ENCODE data around the gene RASA2.

The RASA2 gene

GRCh38 chr3:141600331-141600730 lies 113.5 kb downstream of the RASA2 start:
- Histone ChIP-seq H3K4me1 (no peaks in the 10 kb centered on the region), H3K9me3 (replicated peaks in 1 of 11) (peaks cover 13 to 39% (median 33%) of the 10 kb centered on the region in 11 experiments), H3K36me3 (peaks cover 25 to 98% (median 64%) of the 10 kb centered on the region in 11 experiments; a peak in 21 of 22 replicates), H3K4me3 (no peak overlapping the region), H3K9ac (no peak overlapping the region), H3K27me3 (no peaks in the 10 kb centered on the region), H3K27ac (no peak overlapping the region), H3K4me2 (no peak overlapping the region), H4K20me1 (no peaks in the 10 kb centered on the region)
- no peak for TF ChIP-seq Cebpa-rat (IDR thresholded peaks at IDR 0.05)

- Histone ChIP-seq H3K9me3 (replicated peaks in 1 of 11) (peaks cover 13 to 39% (median 33%) of the 10 kb centered on the region in 11 experiments), H3K4me2 (no peak overlapping the region), H3K4me3 (no peak overlapping the region), H3K36me3 (peaks cover 11 to 96% (median 53%) of the 10 kb centered on the region in 11 experiments; a peak in 21 of 22 replicates), H3K27ac (no peak overlapping the region), H4K20me1 (no peaks in the 10 kb centered on the region), H3K9ac (no peak overlapping the region), H3K4me1 (no peaks in the 10 kb centered on the region; a peak in 1 of 20 replicates), H3K27me3 (no peaks in the 10 kb centered on the region)
- no peak for TF ChIP-seq Cebpa-rat (IDR thresholded peaks at IDR 0.05)
Observed at GRCh38 chr3:141602706-141603105, 115.9 kb downstream of the RASA2 start.

GRCh38 chr3:141603473-141604035 lies 116.7 kb downstream of the RASA2 start:
- H3K4me2 ChIP-seq: no peak overlapping the region
- no peaks in the 10 kb centered on the region for H4K20me1 ChIP-seq
- peaks cover 0 to 7% (median 0%) of the 10 kb centered on the region in 10 experiments; a peak in 4 of 20 replicates for H3K4me1 ChIP-seq
- H3K36me3 ChIP-seq: peaks cover 11 to 96% (median 56%) of the 10 kb centered on the region in 11 experiments; a peak in 21 of 22 replicates
- H3K27me3 ChIP-seq: no peaks in the 10 kb centered on the region
- peak in 7 of 11 experiments; percentile 51 to 90 (median 82); a peak in 14 of 22 replicates for TF ChIP-seq Cebpa-rat (IDR thresholded peaks at IDR 0.05)
- no peak overlapping the region for H3K9ac ChIP-seq
- peaks cover 13 to 39% (median 33%) of the 10 kb centered on the region in 11 experiments for H3K9me3 ChIP-seq (replicated peaks in 1 of 11)
- no peak overlapping the region for H3K27ac ChIP-seq
- no peak overlapping the region for H3K4me3 ChIP-seq

GRCh38 chr3:141605883-141606282 lies 119.1 kb downstream of the RASA2 start:
- no peaks in the 10 kb centered on the region for H4K20me1 ChIP-seq
- no peaks in the 10 kb centered on the region for H3K27me3 ChIP-seq
- H3K4me3 ChIP-seq: no peak overlapping the region
- peaks cover 16 to 94% (median 57%) of the 10 kb centered on the region in 11 experiments for H3K36me3 ChIP-seq
- no peak for TF ChIP-seq Cebpa-rat (IDR thresholded peaks at IDR 0.05)
- no peak overlapping the region for H3K27ac ChIP-seq
- H3K9me3 ChIP-seq (replicated peaks in 1 of 11): peaks cover 4 to 30% (median 23%) of the 10 kb centered on the region in 11 experiments
- H3K9ac ChIP-seq: no peak overlapping the region
- peaks cover 0 to 14% (median 0%) of the 10 kb centered on the region in 10 experiments; a peak in 5 of 20 replicates for H3K4me1 ChIP-seq
- no peak overlapping the region for H3K4me2 ChIP-seq

- H3K27ac ChIP-seq: no peak overlapping the region
- no peak overlapping the region for H3K4me3 ChIP-seq
- H3K9ac ChIP-seq: no peak overlapping the region
- peaks cover 0 to 14% (median 0%) of the 10 kb centered on the region in 10 experiments; a peak in 5 of 20 replicates for H3K4me1 ChIP-seq
- H3K36me3 ChIP-seq: peaks cover 27 to 95% (median 62%) of the 10 kb centered on the region in 11 experiments
- H3K9me3 ChIP-seq (replicated peaks in 1 of 11): peaks cover 0 to 4% (median 0%) of the 10 kb centered on the region in 11 experiments; a peak in 1 of 22 replicates
- no peak overlapping the region; a peak in 1 of 22 replicates for H3K4me2 ChIP-seq
- H3K27me3 ChIP-seq: no peaks in the 10 kb centered on the region
- no peak for TF ChIP-seq Cebpa-rat (IDR thresholded peaks at IDR 0.05)
- H4K20me1 ChIP-seq: no peaks in the 10 kb centered on the region; a peak in 1 of 22 replicates
Observed at GRCh38 chr3:141608438-141608837, 121.6 kb downstream of the RASA2 start.

- no peaks in the 10 kb centered on the region; a peak in 1 of 22 replicates for H4K20me1 ChIP-seq
- peaks cover 0 to 14% (median 0%) of the 10 kb centered on the region in 10 experiments; a peak in 5 of 20 replicates for H3K4me1 ChIP-seq
- no peak overlapping the region for H3K4me2 ChIP-seq
- no peaks in the 10 kb centered on the region for H3K27me3 ChIP-seq
- H3K36me3 ChIP-seq: peaks cover 27 to 95% (median 66%) of the 10 kb centered on the region in 11 experiments
- no peak overlapping the region for H3K9ac ChIP-seq
- TF ChIP-seq Cebpa-rat (IDR thresholded peaks at IDR 0.05): no peak
- no peaks in the 10 kb centered on the region for H3K9me3 ChIP-seq (replicated peaks in 1 of 11)
- H3K4me3 ChIP-seq: no peak overlapping the region
- no peak overlapping the region for H3K27ac ChIP-seq
Observed at GRCh38 chr3:141610939-141611338, 124.1 kb downstream of the RASA2 start.

GRCh38 chr3:141618103-141618910 lies 131.5 kb downstream of the RASA2 start:
- H3K36me3 ChIP-seq: peaks cover 1 to 51% (median 24%) of the 10 kb centered on the region in 11 experiments; a peak in 17 of 22 replicates
- H3K4me3 ChIP-seq: no peak overlapping the region
- no peak overlapping the region for H3K27ac ChIP-seq
- H3K27me3 ChIP-seq: no peaks in the 10 kb centered on the region
- H3K9me3 ChIP-seq (replicated peaks in 1 of 11): peaks cover 0 to 13% (median 6%) of the 10 kb centered on the region in 11 experiments; a peak in 8 of 22 replicates
- no peaks in the 10 kb centered on the region for H4K20me1 ChIP-seq
- no peak overlapping the region for H3K9ac ChIP-seq
- H3K4me2 ChIP-seq: no peak overlapping the region
- no peaks in the 10 kb centered on the region for H3K4me1 ChIP-seq
- no peak for TF ChIP-seq Cebpa-rat (IDR thresholded peaks at IDR 0.05)

GRCh38 chr3:141618938-141619337 lies 132.1 kb downstream of the RASA2 start:
- no peak for TF ChIP-seq Cebpa-rat (IDR thresholded peaks at IDR 0.05)
- no peaks in the 10 kb centered on the region for H3K4me1 ChIP-seq
- H3K4me3 ChIP-seq: no peak overlapping the region
- no peaks in the 10 kb centered on the region for H3K27me3 ChIP-seq
- no peak overlapping the region for H3K9ac ChIP-seq
- H4K20me1 ChIP-seq: no peaks in the 10 kb centered on the region
- no peak overlapping the region for H3K4me2 ChIP-seq
- peaks cover 0 to 45% (median 22%) of the 10 kb centered on the region in 11 experiments; a peak in 16 of 22 replicates for H3K36me3 ChIP-seq
- peaks cover 0 to 13% (median 6%) of the 10 kb centered on the region in 11 experiments; a peak in 8 of 22 replicates for H3K9me3 ChIP-seq (replicated peaks in 1 of 11)
- H3K27ac ChIP-seq: no peak overlapping the region

GRCh38 chr3:141619450-141619849 lies 132.6 kb downstream of the RASA2 start:
- no peak overlapping the region for H3K4me2 ChIP-seq
- H4K20me1 ChIP-seq: no peaks in the 10 kb centered on the region
- H3K27ac ChIP-seq: no peak overlapping the region
- H3K9me3 ChIP-seq (replicated peaks in 1 of 11): peaks cover 0 to 13% (median 6%) of the 10 kb centered on the region in 11 experiments; a peak in 8 of 22 replicates
- TF ChIP-seq Cebpa-rat (IDR thresholded peaks at IDR 0.05): no peak
- no peaks in the 10 kb centered on the region for H3K27me3 ChIP-seq
- H3K4me3 ChIP-seq: no peak overlapping the region
- no peaks in the 10 kb centered on the region for H3K4me1 ChIP-seq
- H3K9ac ChIP-seq: no peak overlapping the region
- H3K36me3 ChIP-seq: peaks cover 0 to 40% (median 17%) of the 10 kb centered on the region in 11 experiments; a peak in 16 of 22 replicates

Data from BLaER1 treated with 17β-estradiol and CSF1 and Interleukin-3, amounts not matched to agents 10 nM and 100 nM (cell line).